ENCODE data around the gene PPFIA3. TPM values are rescaled to one million over a fixed set of nuclear protein-coding genes. Genes with fewer than 3 reads are reported as not detected.
"Not testable (repeated sequence)": the region's sequence is repeated elsewhere in the genome, so short reads cannot be mapped to it uniquely, and the experiment has no call there.

PPFIA3 gene
- total RNA-seq, 1 experiment from 2014 or later: 101 TPM

GRCh38 chr19:49118565-49119410 lies 556 bp upstream of the PPFIA3 start, which contains the start of gene C19orf73:
C19orf73 (minus strand) TSS chr19:49119143; CDS start chr19:49119022, 121 bp downstream.
- peak; percentile 98 for DNase-seq (ENCODE audit: low spot score)

DNA sequence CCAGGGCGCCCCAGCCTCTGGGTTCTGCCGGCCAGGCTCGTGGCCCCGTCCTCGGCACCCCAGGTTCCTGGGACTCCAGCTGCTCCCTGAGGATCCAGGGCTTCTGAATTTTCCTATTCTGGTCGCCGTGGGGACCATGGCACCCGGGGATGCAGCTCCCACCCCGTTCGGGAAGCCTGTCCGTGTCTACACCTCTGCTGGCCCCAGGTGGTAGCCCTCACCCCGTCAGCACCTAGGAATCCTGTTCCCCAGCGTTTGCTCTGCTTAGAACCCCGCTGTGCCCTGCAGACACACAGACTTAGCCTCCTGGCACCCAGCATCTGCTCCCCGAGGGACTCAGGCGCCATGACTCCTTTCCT lies 960 bp downstream of the PPFIA3 start:
- in situ Hi-C loops (cut with HindIII; ENCODE audit: low sequenced_read_pairs): no loop called here
- no peak for DNase-seq (ENCODE audit: low spot score)

More at GRCh38 chr19:49118565-49119410, 556 bp upstream of the PPFIA3 start, which contains the start of gene C19orf73:
- in situ Hi-C loops (cut with HindIII; ENCODE audit: low sequenced_read_pairs): no loop called here

- DNase-seq (ENCODE audit: low spot score): no peak
- in situ Hi-C loops (cut with HindIII; ENCODE audit: low sequenced_read_pairs): no loop called here
Observed at GRCh38 chr19:49120868-49121267, 1.5 kb downstream of the PPFIA3 start.

DNA sequence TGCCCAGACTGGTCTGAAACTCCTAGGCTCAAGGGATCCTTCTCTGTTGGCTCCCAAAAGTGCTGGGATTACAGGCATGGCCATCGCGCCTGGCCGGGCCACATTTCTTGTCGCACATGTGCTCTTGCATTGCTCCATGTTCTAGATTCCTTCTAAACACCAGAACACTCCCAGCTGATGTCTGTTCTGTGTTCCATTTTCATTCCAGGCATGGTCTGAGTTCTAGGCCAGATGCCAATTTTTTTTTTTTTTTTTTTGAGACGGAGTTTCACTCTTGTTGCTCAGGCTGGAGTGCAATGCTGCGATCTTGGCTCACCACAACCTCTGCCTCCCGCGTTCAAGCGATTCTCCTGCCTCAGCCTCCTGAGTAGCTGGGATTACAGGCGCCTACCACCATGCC lies 2.5 kb downstream of the PPFIA3 start:
- DNase-seq (ENCODE audit: low spot score): peak; percentile 53
- in situ Hi-C loops (cut with HindIII; ENCODE audit: low sequenced_read_pairs): not testable (repeated sequence)

DNA sequence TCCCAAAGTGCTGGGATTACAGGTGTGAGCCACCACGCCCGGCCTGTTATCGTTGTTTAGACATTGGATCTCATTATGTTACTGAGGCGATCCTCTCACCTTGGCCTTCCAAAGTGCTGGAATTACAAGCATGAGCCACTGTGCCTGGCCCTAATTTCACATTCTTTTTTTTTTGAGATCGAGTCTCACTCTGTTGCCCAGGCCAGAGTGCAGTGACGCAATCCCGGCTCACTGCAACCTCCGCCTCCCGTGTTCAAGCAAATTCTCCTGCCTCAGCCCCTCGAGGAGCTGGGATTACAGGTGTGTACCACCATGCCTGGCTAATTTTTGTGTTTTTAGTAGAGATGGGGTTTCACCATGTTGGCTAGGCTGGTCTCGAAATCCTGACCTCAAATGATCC lies 3.9 kb downstream of the PPFIA3 start:
- DNase-seq (ENCODE audit: low spot score); in situ Hi-C loops (cut with HindIII; ENCODE audit: low sequenced_read_pairs): not testable (repeated sequence)

- DNase-seq (ENCODE audit: low spot score): no peak
Observed at GRCh38 chr19:49125025-49125731, 5.8 kb downstream of the PPFIA3 start.

GRCh38 chr19:49126575-49126974 lies 7.2 kb downstream of the PPFIA3 start:
- no peak for DNase-seq (ENCODE audit: low spot score)
- in situ Hi-C loops (cut with HindIII; ENCODE audit: low sequenced_read_pairs): no loop called here

More at GRCh38 chr19:49125025-49125731, 5.8 kb downstream of the PPFIA3 start:
- in situ Hi-C loops (cut with HindIII; ENCODE audit: low sequenced_read_pairs): no loop called here

GRCh38 chr19:49127225-49127624 lies 7.9 kb downstream of the PPFIA3 start:
- in situ Hi-C loops (cut with HindIII; ENCODE audit: low sequenced_read_pairs): not testable (repeated sequence)

GRCh38 chr19:49127674-49128544 lies 8.6 kb downstream of the PPFIA3 start:
- peak; percentile 98 for DNase-seq (ENCODE audit: low spot score)
- in situ Hi-C loops (cut with HindIII; ENCODE audit: low sequenced_read_pairs): no loop called here

More at GRCh38 chr19:49127225-49127624, 7.9 kb downstream of the PPFIA3 start:
- DNase-seq (ENCODE audit: low spot score): not testable (repeated sequence)

GRCh38 chr19:49128545-49129237 lies 9.3 kb downstream of the PPFIA3 start:
- no peak for DNase-seq (ENCODE audit: low spot score)
- in situ Hi-C loops (cut with HindIII; ENCODE audit: low sequenced_read_pairs): no loop called here

DNA sequence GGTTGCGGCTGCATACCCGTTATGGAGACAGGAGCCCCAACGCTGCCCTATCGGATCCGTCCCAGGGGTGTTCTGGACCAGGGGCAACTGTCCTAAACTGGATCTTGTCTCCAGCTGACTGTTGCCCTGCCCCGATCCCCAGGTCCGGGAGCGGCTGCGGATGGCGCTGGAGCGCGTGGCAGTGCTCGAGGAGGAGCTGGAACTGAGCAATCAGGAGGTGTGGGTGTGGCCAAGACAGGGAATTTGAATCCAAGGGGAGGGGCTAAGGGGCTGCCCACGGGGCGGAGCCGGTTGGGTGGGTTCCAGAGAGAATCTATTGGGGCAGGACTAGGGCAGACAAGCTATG lies 9.9 kb downstream of the PPFIA3 start:
- DNase-seq (ENCODE audit: low spot score): no peak
- in situ Hi-C loops (cut with HindIII; ENCODE audit: low sequenced_read_pairs): no loop called here

GRCh38 chr19:49130325-49130724 lies 11.0 kb downstream of the PPFIA3 start:
- in situ Hi-C loops (cut with HindIII; ENCODE audit: low sequenced_read_pairs): no loop called here
- DNase-seq (ENCODE audit: low spot score): no peak

- DNase-seq (ENCODE audit: low spot score): no peak
- in situ Hi-C loops (cut with HindIII; ENCODE audit: low sequenced_read_pairs): no loop called here
Observed at GRCh38 chr19:49132974-49133609, 13.7 kb downstream of the PPFIA3 start.

DNA sequence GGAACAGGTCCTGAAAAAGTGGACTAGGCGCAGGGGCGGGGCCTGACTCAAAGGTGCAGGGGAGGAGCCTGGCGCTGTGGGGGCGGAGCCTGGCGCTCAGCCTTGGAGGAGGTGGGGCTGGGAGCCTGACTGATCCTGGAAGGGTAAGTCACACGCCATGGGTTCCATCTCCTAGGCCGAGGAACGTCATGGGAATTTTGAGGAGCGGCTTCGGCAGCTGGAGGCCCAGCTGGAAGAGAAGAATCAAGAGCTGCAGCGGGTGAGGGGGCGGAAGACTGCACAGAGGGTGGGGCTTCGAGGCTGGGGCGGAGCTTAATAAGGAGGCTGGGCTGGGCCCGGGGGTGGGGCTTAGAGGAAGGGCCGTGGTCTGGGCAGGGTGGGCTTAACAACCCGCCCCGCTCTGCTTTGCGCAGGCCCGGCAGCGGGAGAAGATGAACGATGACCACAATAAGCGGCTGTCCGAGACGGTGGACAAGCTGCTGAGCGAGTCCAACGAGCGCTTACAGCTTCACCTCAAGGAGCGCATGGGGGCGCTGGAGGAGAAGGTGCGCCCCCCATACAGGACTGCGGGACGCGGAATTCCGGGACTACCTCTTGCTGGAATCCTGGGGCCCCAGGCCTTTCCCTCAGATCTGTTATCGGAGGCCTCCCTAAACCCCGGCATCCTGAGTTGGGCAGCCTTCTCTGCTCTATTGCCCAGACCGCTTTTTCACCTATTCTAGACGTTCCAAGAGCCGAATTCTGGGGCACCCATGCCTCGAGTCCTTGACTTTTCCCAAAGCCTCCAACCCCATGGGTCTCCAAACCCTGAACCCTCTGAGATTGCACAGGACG lies 14.5 kb downstream of the PPFIA3 start:
- in situ Hi-C loops (cut with HindIII; ENCODE audit: low sequenced_read_pairs): no loop called here
- DNase-seq (ENCODE audit: low spot score): no peak

DNA sequence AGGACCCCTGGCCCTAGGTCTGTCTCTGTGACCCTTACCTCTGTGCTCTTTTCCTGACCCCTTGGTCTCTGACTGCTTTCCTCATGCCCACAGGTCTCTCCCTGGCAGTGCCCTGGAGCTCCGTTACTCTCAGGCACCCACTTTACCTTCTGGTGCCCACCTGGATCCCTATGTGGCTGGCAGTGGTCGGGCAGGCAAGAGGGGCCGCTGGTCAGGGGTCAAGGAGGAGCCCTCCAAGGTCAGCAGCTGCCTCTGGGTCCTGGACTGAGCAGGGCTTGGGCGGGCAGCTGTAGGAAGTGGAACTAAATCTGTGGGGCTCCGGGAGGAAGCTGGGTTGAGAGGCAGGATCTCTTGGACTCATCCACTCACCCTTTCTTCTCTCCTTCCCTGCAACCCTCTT lies 16.3 kb downstream of the PPFIA3 start:
- DNase-seq (ENCODE audit: low spot score): no peak
- in situ Hi-C loops (cut with HindIII; ENCODE audit: low sequenced_read_pairs): no loop called here

DNA sequence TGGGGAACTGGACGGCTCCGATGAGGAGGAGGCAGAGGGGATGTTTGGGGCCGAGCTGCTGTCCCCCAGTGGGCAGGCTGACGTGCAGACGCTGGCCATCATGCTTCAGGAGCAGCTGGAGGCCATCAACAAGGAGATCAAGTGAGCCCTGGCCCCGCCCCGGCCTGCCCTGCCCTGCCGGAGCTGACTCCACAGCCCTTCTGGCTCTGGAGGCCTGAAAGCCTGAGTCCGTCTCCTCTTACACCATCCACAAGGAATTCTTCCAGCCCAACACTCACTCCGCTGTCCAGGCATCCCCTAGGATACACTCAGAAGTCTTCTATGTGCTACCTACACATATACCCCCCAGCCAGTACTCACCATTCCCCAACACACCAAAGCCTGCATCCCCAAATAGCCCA lies 17.4 kb downstream of the PPFIA3 start:
- DNase-seq (ENCODE audit: low spot score): no peak
- in situ Hi-C loops (cut with HindIII; ENCODE audit: low sequenced_read_pairs): no loop called here

DNA sequence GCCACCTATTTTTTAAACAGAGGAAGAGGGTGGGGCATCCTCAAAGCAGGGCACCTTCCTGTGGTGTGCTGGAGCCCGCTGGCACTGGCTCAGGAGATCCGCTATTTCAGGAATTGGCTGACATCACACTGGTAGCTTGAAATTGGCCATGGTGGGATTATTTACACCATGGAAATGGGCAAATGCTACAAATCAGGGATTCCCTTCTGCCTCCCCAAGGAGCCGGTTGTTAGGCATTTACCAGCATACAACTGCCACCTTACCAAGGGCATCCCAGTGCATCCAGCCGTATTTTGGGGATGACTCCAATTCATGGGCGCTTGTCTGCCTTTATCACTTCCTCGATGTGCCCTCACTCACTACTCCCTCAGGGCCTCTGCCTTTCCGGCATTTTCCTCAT lies 21.6 kb downstream of the PPFIA3 start:
- in situ Hi-C loops (cut with HindIII; ENCODE audit: low sequenced_read_pairs): no loop called here

DNA sequence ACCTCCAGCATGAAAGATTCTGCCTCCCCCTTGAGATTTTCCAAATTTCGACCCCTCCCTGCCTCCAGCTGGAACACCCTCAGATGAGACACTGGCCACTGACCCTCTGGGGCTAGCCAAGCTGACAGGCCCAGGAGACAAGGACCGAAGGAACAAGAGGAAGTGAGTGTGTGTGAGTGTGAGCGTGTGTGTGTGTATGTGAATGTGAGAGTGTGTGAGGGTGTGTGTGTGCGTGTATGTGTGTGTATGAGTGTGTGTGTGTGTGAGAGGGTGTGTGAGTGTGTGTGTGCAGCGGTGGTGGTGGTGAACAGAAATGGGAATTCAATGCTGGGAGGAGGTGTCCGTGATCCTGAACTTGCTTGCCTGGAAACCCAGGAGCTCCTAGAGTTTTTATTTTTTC lies 22.0 kb downstream of the PPFIA3 start:
- in situ Hi-C loops (cut with HindIII; ENCODE audit: low sequenced_read_pairs): no loop called here
- DNase-seq (ENCODE audit: low spot score): no peak

More for the DNA sequence above, 21.6 kb downstream of the PPFIA3 start:
- DNase-seq (ENCODE audit: low spot score): no peak
